Right lobe of liver (tissue), 6 donors: ENCODE data around the gene ADCYAP1. TPM values are rescaled to one million over a fixed set of nuclear protein-coding genes. Genes with fewer than 3 reads are reported as not detected.
A peak's percentile ranks its signal among the peaks of the same experiment; 100 is the strongest.

Experiments
- ATAC-seq, 4 donors: fragments of 200-7000 bp; cut with Tn5 transposase; one replicate each; pipeline ENCODE4 v1.9.1; 2020; ENCODE audit warnings: mild to moderate bottlenecking in 4 of 4, moderate library complexity in 4 of 4
- DNase-seq, 3 donors: peaks; one replicate each; pipeline ENCODE4 v3.0.0-alpha.2; 2020
- H3K27ac ChIP-seq, 3 donors: fragments of 200-600 bp; one replicate each; pipeline ENCODE4 v1.8.0; 2022
- H3K27me3 ChIP-seq, 2 donors: fragments of 200-600 bp; one replicate each; pipeline ENCODE4 v1.8.0; 2022
- H3K36me3 ChIP-seq, 4 donors: fragments of 200-600 bp; sonication (generic) in 1 of 4; one replicate each; pipeline versions ENCODE4 v1.5.1 to v1.8.0; 2017 to 2022; ENCODE audit warnings: control low read depth in 1 of 4
- H3K4me1 ChIP-seq, 4 donors: fragments of 200-600 bp; sonication (generic) in 1 of 4; one replicate each; pipeline versions ENCODE4 v1.5.1 to v1.8.0; 2017 to 2022; ENCODE audit warnings: control low read depth in 1 of 4
- H3K4me3 ChIP-seq, 3 donors: fragments of 200-600 bp; one replicate each; pipeline ENCODE4 v1.8.0; 2022
- H3K9me3 ChIP-seq, 4 donors: fragments of 200-600 bp; sonication (generic) in 1 of 4; one replicate each; pipeline versions ENCODE4 v1.5.1 to v1.8.0; 2017 to 2022; ENCODE audit warnings: control low read depth in 1 of 4
- CTCF ChIP-seq, 4 donors: fragments of 200-600 bp in 3 of 4; fragments of 450-650 bp in 1 of 4; IDR thresholded peaks; one replicate each; pipeline versions ENCODE4 v1.5.1 to v1.8.0; 2016 to 2022; ENCODE audit warnings: antibody characterized with exemption in 4 of 4, mild to moderate bottlenecking in 2 of 4
- POLR2A ChIP-seq: fragments of 450-650 bp; IDR thresholded peaks from one replicate; pipeline ENCODE4 v1.6.1; 2017; ENCODE audit warnings: antibody characterized with exemption, mild to moderate bottlenecking
- WGBS: methylation state at CpG from one replicate; pipeline ENCODE4 v1.1.6; 2018; ENCODE audit warnings: low coverage, low lambda C conversion rate; ENCODE audit not compliant: insufficient coverage; ENCODE audit errors: missing lambda C conversion rate; 5-methylcytosine and 5-hydroxymethylcytosine counted together
- intact Hi-C, 2 donors: fragments of 100-400 bp; cut with DNase I; formaldehyde crosslinking; loops; one replicate each; pipeline versions ENCODE4 v1.11.2 to v1.14.1; 2022
- total RNA-seq, 6 experiments: library from RNA; depleted of rRNA in 2 of 6; stranded (reverse); fragments of >200 nt in 2 of 6; fragmentation: NEBNext Ultra II Directional in 3 of 6; extraction: Animal tissue kit (Norgen Biotek cat#: 25700) in 3 of 6; gene quantifications; one replicate each; pipeline versions ENCODE4 v1.1.0 to v1.2.4, GENCODE V29; 2016 to 2023
- donor health status: DM: no; HTN: yes; CAD: no.
- donor health status: DM: no; HTN: no; CAD: no.
- donor health status: DM: no; HTN: no; CAD: no.
- donor health status: DM: no; HTN: yes; CAD: no.
- donor health status: DM: no; HTN: yes; CAD: no.

Gene ADCYAP1
- total RNA-seq, 6 experiments from 2014 or later: 0.12 TPM; not detected in 5

- peaks cover 10 to 60% of the 10 kb centered on the region in 2 donors for H3K27me3 ChIP-seq
- no peak for ATAC-seq
- H3K36me3 ChIP-seq: no peaks in the 10 kb centered on the region
- 0% methylated on average over 4 of the region's 33 CpGs for WGBS
- no peak for DNase-seq
- no peak overlapping the region for H3K4me3 ChIP-seq
- no peaks in the 10 kb centered on the region for H3K9me3 ChIP-seq
- H3K27ac ChIP-seq: no peak overlapping the region
- intact Hi-C loops: no loop called here
- TF ChIP-seq CTCF (IDR thresholded peaks at IDR 0.05) (no peak), POLR2A (no peak)
- peaks cover 0 to 27% (median 7%) of the 10 kb centered on the region in 4 donors for H3K4me1 ChIP-seq
Observed at GRCh38 chr18:905307-905947, 756 bp downstream of the ADCYAP1 start.

GRCh38 chr18:905948-906415 lies 1.3 kb downstream of the ADCYAP1 start:
- TF ChIP-seq CTCF (IDR thresholded peaks at IDR 0.05) (no peak), POLR2A (no peak)
- ATAC-seq (no peak), DNase-seq (no peak)
- Histone ChIP-seq H3K36me3 (no peaks in the 10 kb centered on the region), H3K27ac (no peak overlapping the region), H3K4me1 (peaks cover 0 to 27% (median 7%) of the 10 kb centered on the region in 4 donors), H3K9me3 (no peaks in the 10 kb centered on the region), H3K27me3 (peaks cover 10 to 65% of the 10 kb centered on the region in 2 donors), H3K4me3 (no peak overlapping the region)
- intact Hi-C loops: no loop called here
- WGBS: 6% methylated on average over 12 of the region's 26 CpGs

GRCh38 chr18:906416-907114 lies 1.9 kb downstream of the ADCYAP1 start:
- H3K36me3 ChIP-seq: no peaks in the 10 kb centered on the region
- peaks cover 0 to 27% (median 7%) of the 10 kb centered on the region in 4 donors for H3K4me1 ChIP-seq
- intact Hi-C loops: no loop called here
- 0% methylated on average over 7 of the region's 47 CpGs for WGBS
- H3K27ac ChIP-seq: no peak overlapping the region
- H3K9me3 ChIP-seq: no peaks in the 10 kb centered on the region
- H3K4me3 ChIP-seq: no peak overlapping the region
- H3K27me3 ChIP-seq: peaks cover 10 to 66% of the 10 kb centered on the region in 2 donors
- no peak for TF ChIP-seq CTCF (IDR thresholded peaks at IDR 0.05)
- TF ChIP-seq POLR2A: no peak
- DNase-seq: no peak
- no peak for ATAC-seq

- Histone ChIP-seq H3K4me3 (peak overlapping the region; percentile 8 to 44 (median 41)), H3K4me1 (peaks cover 0 to 27% (median 7%) of the 10 kb centered on the region in 4 donors), H3K36me3 (no peaks in the 10 kb centered on the region), H3K9me3 (no peaks in the 10 kb centered on the region), H3K27me3 (peaks cover 10 to 66% of the 10 kb centered on the region in 2 donors), H3K27ac (no peak overlapping the region)
- no peak for TF ChIP-seq CTCF (IDR thresholded peaks at IDR 0.05)
- no peak for TF ChIP-seq POLR2A
- DNase-seq (peak in 1 of 3 donors; percentile 30), ATAC-seq (peak; percentile 69 to 77 (median 74))
- intact Hi-C loops: no loop called here
- under 1% methylated on average over 29 of the region's 75 CpGs for WGBS
Observed at GRCh38 chr18:907115-907884, 2.6 kb downstream of the ADCYAP1 start.
